ENCODE data around the gene P2RX2. TPM values are rescaled to one million over a fixed set of nuclear protein-coding genes. Genes with fewer than 3 reads are reported as not detected.

Gene P2RX2
- total RNA-seq (not detected), polyA plus RNA-seq (not detected)
- long read RNA-seq, donor 1 = 0 reads
- long read RNA-seq, donor 2 = 0 reads
- long read RNA-seq, donor 3 = 0 reads

DNA sequence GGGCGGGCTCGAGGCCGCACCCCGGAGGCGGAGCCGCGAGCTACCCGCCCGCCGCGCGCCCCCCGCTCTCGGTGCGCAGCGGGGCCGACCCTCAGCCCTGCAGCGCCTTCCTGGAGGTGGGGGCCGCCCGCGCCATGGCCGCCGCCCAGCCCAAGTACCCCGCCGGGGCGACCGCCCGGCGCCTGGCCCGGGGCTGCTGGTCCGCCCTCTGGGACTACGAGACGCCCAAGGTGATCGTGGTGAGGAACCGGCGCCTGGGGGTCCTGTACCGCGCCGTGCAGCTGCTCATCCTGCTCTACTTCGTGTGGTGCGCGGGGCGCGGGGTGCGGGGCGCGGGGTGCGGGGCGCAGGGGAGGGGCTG lies at the start of gene P2RX2:
Gene P2RX2 (plus strand): TSS at position 94 of the 361 bp plus-strand sequence. CDS start 41 bp downstream, at position 135.
- Histone ChIP-seq H3K27ac (no peak within 1 kb of the TSS), H3K4me3 (no peak within 1 kb of the TSS), H3K4me1 (peaks cover 0 to 18% (median 12%) of the 10 kb centered on the region in 9 donors), H3K27me3 (peaks cover 33 to 57% (median 50%) of the 10 kb centered on the region in 7 donors), H3K9me3 (peaks cover 0 to 21% (median 5%) of the 10 kb centered on the region in 11 donors), H3K36me3 (peaks cover 0 to 3% (median 0%) of the 10 kb centered on the region in 9 donors)
- intact Hi-C loops (cut with DNase I) = loop anchor here in 9 of 10 donors (5.0 to 10.0 kb wide), 3 partner anchors 201 to 466 kb away; no protein-coding TSS in a partner anchor
- WGBS, 2 donors = 1 to 2% methylated on average over 34 to 49 of the region's 49 CpGs
- TF ChIP-seq, protein P1, sequence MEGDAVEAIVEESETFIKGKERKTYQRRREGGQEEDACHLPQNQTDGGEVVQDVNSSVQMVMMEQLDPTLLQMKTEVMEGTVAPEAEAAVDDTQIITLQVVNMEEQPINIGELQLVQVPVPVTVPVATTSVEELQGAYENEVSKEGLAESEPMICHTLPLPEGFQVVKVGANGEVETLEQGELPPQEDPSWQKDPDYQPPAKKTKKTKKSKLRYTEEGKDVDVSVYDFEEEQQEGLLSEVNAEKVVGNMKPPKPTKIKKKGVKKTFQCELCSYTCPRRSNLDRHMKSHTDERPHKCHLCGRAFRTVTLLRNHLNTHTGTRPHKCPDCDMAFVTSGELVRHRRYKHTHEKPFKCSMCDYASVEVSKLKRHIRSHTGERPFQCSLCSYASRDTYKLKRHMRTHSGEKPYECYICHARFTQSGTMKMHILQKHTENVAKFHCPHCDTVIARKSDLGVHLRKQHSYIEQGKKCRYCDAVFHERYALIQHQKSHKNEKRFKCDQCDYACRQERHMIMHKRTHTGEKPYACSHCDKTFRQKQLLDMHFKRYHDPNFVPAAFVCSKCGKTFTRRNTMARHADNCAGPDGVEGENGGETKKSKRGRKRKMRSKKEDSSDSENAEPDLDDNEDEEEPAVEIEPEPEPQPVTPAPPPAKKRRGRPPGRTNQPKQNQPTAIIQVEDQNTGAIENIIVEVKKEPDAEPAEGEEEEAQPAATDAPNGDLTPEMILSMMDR (IDR thresholded peaks at IDR 0.05) = no peak
- DNase-seq (no peak), ATAC-seq (no peak)

GRCh38 chr12:132568826-132569480 lies 49.6 kb upstream of the P2RX2 start:
- intact Hi-C loops (cut with DNase I) = no loop called here
- no peak for ATAC-seq
- DNase-seq = no peak
- Histone ChIP-seq H3K27me3 (no peaks in the 10 kb centered on the region), H3K4me3 (no peak overlapping the region), H3K36me3 (peaks cover 0 to 67% (median 2%) of the 10 kb centered on the region in 9 donors), H3K4me1 (peaks cover 0 to 2% (median 0%) of the 10 kb centered on the region in 9 donors), H3K9me3 (no peaks in the 10 kb centered on the region), H3K27ac (no peak overlapping the region)
- WGBS, 2 donors = 83 to 91% methylated on average over 17 of the region's 17 CpGs
- TF ChIP-seq, protein P1 (IDR thresholded peaks at IDR 0.05) = no peak

DNA sequence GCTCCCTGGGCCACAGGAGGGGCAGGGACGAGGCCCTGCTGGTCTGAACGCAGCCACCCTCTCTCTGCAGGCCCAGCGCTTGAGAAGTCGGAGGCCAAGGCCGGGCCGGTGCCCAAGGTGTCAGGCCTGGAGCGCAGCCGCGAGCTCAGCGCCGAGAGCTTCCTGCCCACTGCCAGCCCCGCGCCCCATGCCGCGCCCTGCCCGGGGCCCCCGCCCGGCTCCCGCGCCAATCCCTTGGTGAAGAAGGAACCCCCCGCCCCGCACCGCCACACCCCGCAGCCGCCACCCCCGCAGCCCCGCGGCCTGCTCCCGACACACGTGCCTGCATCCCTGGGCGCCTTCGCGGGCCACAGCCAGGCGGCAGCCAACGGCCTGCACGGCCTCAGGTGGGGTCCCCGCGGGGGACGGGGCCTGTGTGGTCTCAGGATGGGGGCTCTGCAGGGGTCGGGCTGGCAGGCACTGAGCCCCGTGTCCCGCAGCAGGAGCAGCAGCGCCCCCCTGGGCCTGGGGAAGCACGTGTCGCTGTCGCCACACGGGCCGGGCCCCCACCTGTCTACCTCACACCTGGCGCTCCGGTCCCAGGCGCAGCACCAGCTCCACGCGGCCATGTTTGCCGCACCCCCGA lies 48.6 kb upstream of the P2RX2 start:
- intact Hi-C loops (cut with DNase I) = no loop called here
- TF ChIP-seq, protein P1 (IDR thresholded peaks at IDR 0.05) = no peak
- H3K36me3 ChIP-seq = peaks cover 4 to 77% (median 9%) of the 10 kb centered on the region in 9 donors
- no peak overlapping the region for H3K4me3 ChIP-seq
- ATAC-seq (no peak), DNase-seq (no peak)
- H3K4me1 ChIP-seq = peaks cover 0 to 2% (median 0%) of the 10 kb centered on the region in 9 donors
- no peaks in the 10 kb centered on the region for H3K27me3 ChIP-seq
- H3K9me3 ChIP-seq = no peaks in the 10 kb centered on the region
- H3K27ac ChIP-seq = no peak overlapping the region
- WGBS, 2 donors = 96 to 98% methylated on average over 48 to 55 of the region's 55 CpGs

- H3K36me3 ChIP-seq = peaks cover 4 to 77% (median 9%) of the 10 kb centered on the region in 9 donors
- TF ChIP-seq, protein P1 (IDR thresholded peaks at IDR 0.05) = no peak
- intact Hi-C loops (cut with DNase I) = no loop called here
- H3K4me3 ChIP-seq = no peak overlapping the region
- ATAC-seq (no peak), DNase-seq (no peak)
- H3K9me3 ChIP-seq = no peaks in the 10 kb centered on the region
- no peaks in the 10 kb centered on the region for H3K27me3 ChIP-seq
- H3K27ac ChIP-seq = no peak overlapping the region
- H3K4me1 ChIP-seq = peaks cover 0 to 2% (median 0%) of the 10 kb centered on the region in 9 donors
- WGBS, 2 donors = 97% methylated on average over 26 of the region's 26 CpGs
These were observed 47.9 kb upstream of the P2RX2 start for GRCh38 chr12:132570635-132571034.
